Left renal cortex interstitium (tissue), 4 donors: ENCODE data around the gene C1QTNF5. TPM values are rescaled to one million over a fixed set of nuclear protein-coding genes. Genes with fewer than 3 reads are reported as not detected.
"Not testable (repeated sequence)": the region's sequence is repeated elsewhere in the genome, so short reads cannot be mapped to it uniquely, and the experiment has no call there.

Source experiments
- DNase-seq, 4 donors: peaks; one replicate each; pipeline ENCODE4 v3.0.0-alpha.2; 2013; ENCODE audit warnings: low read depth in 4 of 4, low spot score in 2 of 4, missing footprints in 1 of 4
- polyA plus RNA-seq, 4 donors: library from polyadenylated mRNA; unstranded; fragments of 120-200 nt; gene quantifications; one replicate each; pipeline ENCODE4 v1.2.1, GENCODE V29; 2013; ENCODE audit not compliant: insufficient read length in 4 of 4

Gene C1QTNF5
- polyA plus RNA-seq = 10 to 100 TPM; 22.0 to 43.2 (median 26.9) TPM

GRCh38 chr11:119340335-119341221, at the start of gene C1QTNF5:
TSS of gene C1QTNF5 (minus strand) at chr11:119340883. CDS start at chr11:119340397, 486 bp downstream.
- DNase-seq = no peak

GRCh38 chr11:119389611-119390254, 49.0 kb upstream of the C1QTNF5 start:
- no peak for DNase-seq

- no peak for DNase-seq
Measured at GRCh38 chr11:119388103-119388502, 47.4 kb upstream of the C1QTNF5 start.

- DNase-seq = no peak
Measured at GRCh38 chr11:119384332-119384731, 43.6 kb upstream of the C1QTNF5 start.

GRCh38 chr11:119382513-119382912, 41.8 kb upstream of the C1QTNF5 start:
- DNase-seq = not testable (repeated sequence)

GRCh38 chr11:119382101-119382500, 41.4 kb upstream of the C1QTNF5 start:
- DNase-seq = no peak

- peak; percentile 69 to 92 (median 88) for DNase-seq
Measured at GRCh38 chr11:119381181-119381988, 40.7 kb upstream of the C1QTNF5 start, which contains the start of gene USP2. TSS of gene USP2 (minus strand) at chr11:119381690. CDS start at chr11:119373480, 8,210 bp downstream.

- DNase-seq = no peak
Measured at GRCh38 chr11:119380827-119381180, 40.1 kb upstream of the C1QTNF5 start.

GRCh38 chr11:119380160-119380826, 39.6 kb upstream of the C1QTNF5 start:
- no peak for DNase-seq

- no peak for DNase-seq
Measured at GRCh38 chr11:119378851-119379465, 38.3 kb upstream of the C1QTNF5 start.

- no peak for DNase-seq
Measured at GRCh38 chr11:119377961-119378667, 37.4 kb upstream of the C1QTNF5 start.

- no peak for DNase-seq
Measured at GRCh38 chr11:119377112-119377901, 36.6 kb upstream of the C1QTNF5 start.

- no peak for DNase-seq
Measured at GRCh38 chr11:119376197-119376847, 35.6 kb upstream of the C1QTNF5 start.

GRCh38 chr11:119375337-119376196, 34.9 kb upstream of the C1QTNF5 start:
- no peak for DNase-seq

- no peak for DNase-seq
Measured at GRCh38 chr11:119374632-119375336, 34.1 kb upstream of the C1QTNF5 start.

GRCh38 chr11:119373921-119374631, 33.4 kb upstream of the C1QTNF5 start:
- DNase-seq = peak in 1 of 4 donors; percentile 79
